Astrocyte of the cerebellum (primary cell): Measurements from ENCODE around the gene ACAP1.

Source experiments
- DNase-seq: peaks from one replicate; pipeline ENCODE4 v3.0.0-alpha.2; 2011; ENCODE audit warnings: low read depth
- H3K4me3 ChIP-seq: 2 replicates; pipeline ENCODE4 v1.5.1; 2011; ENCODE audit warnings: mild to moderate bottlenecking, low read depth, low read length, moderate library complexity
- in situ Hi-C: cut with HindIII; loops from 2 replicates; pipeline ENCODE4 v1.10.0; 2017; ENCODE audit warnings: low sequenced_read_pairs
- TF ChIP-seq, protein P1 (sequence below): IDR thresholded peaks from 2 replicates; pipeline ENCODE4 v1.5.1; 2012; ENCODE audit warnings: low read length, low read depth, moderate library complexity, mild to moderate bottlenecking; ENCODE audit errors: missing control alignments

ACAP1 gene

GRCh38 chr17:7379134-7379533, 42.8 kb downstream of the ACAP1 start:
- in situ Hi-C loops, result no loop called here
- TF ChIP-seq, protein P1, sequence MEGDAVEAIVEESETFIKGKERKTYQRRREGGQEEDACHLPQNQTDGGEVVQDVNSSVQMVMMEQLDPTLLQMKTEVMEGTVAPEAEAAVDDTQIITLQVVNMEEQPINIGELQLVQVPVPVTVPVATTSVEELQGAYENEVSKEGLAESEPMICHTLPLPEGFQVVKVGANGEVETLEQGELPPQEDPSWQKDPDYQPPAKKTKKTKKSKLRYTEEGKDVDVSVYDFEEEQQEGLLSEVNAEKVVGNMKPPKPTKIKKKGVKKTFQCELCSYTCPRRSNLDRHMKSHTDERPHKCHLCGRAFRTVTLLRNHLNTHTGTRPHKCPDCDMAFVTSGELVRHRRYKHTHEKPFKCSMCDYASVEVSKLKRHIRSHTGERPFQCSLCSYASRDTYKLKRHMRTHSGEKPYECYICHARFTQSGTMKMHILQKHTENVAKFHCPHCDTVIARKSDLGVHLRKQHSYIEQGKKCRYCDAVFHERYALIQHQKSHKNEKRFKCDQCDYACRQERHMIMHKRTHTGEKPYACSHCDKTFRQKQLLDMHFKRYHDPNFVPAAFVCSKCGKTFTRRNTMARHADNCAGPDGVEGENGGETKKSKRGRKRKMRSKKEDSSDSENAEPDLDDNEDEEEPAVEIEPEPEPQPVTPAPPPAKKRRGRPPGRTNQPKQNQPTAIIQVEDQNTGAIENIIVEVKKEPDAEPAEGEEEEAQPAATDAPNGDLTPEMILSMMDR, result no peak
- no peak overlapping the region for H3K4me3 ChIP-seq
- DNase-seq, result no peak

DNA sequence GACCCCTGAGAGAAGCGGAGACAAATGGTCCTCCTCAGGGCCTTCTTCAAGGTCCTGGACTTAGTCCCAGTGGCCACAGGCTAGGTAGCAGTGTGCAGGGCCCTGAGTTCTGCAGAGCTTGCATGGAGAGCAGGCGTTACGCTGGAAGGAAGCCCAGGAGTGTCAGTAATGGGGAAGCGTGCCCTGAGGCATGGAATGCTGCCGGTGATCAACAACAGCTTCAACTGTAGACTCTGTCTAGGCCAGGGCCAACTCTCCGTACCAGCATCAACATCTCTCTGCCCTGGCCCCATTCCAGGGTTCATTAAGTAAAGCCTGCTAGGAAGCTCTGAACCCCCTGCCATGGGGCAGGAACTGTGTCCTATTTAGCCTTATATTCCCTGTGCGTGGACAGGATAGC, 44.0 kb downstream of the ACAP1 start:
- no peak overlapping the region for H3K4me3 ChIP-seq
- TF ChIP-seq, protein P1, result no peak
- in situ Hi-C loops, result no loop called here
- DNase-seq, result no peak

GRCh38 chr17:7380855-7381683, 44.7 kb downstream of the ACAP1 start, which contains the start of gene TNK1:
Gene TNK1, plus strand, starts transcription at chr17:7381089. Its CDS starts 1,838 bp downstream, at chr17:7382927.
- in situ Hi-C loops, result no loop called here
- H3K4me3 ChIP-seq, result peak within 1 kb of the TSS; percentile 28
- DNase-seq, result no peak
- TF ChIP-seq, protein P1, result no peak

- DNase-seq, result no peak
- in situ Hi-C loops, result no loop called here
- no peak overlapping the region for H3K4me3 ChIP-seq
- TF ChIP-seq, protein P1, result no peak
Observed at GRCh38 chr17:7382901-7383300, 46.6 kb downstream of the ACAP1 start.

DNA sequence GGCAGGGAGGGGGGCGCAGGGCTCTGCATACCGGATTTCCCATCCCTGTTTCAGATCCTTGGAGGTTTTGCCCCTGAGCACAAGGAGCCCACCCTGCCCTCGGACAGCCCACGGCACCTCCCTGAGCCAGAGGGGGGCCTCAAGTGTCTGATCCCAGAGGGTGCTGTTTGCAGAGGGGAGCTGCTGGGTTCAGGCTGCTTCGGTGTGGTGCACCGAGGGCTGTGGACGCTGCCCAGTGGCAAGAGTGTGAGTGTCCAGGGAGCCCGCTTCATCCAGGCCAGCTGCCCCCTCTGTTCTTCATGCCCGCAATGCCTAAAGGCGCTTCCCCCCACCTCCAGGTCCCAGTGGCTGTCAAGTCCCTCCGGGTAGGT, 47.0 kb downstream of the ACAP1 start:
- TF ChIP-seq, protein P1, result no peak
- in situ Hi-C loops, result no loop called here
- no peak overlapping the region for H3K4me3 ChIP-seq
- no peak for DNase-seq

- TF ChIP-seq, protein P1, result no peak
- in situ Hi-C loops, result no loop called here
- H3K4me3 ChIP-seq, result peak overlapping the region; percentile 42
- DNase-seq, result no peak
Observed at GRCh38 chr17:7383742-7384488, 47.6 kb downstream of the ACAP1 start.
